Panc1 (cell line): ENCODE results near the gene PTPRE. TPM values are rescaled to one million over a fixed set of nuclear protein-coding genes. Genes with fewer than 3 reads are reported as not detected.

ENCODE experiments used
- ATAC-seq: fragments of 200-7000 bp; cut with Tn5 transposase; 2 replicates; pipeline ENCODE4 v1.9.1; 2020; ENCODE audit warnings: mild to moderate bottlenecking, moderate library complexity
- BruUV-seq: library from RNA; stranded (reverse); fragments of 400-500 nt; replicated peaks from 2 replicates; lab custom pipeline; 2021; lab: Mats Ljungman, UMichigan
- CTCF ChIA-PET: fragments of 300-600 bp; sonication (Branson Sonifier 250); formaldehyde crosslinking; loops from one replicate; lab custom pipeline; 2022; ENCODE audit warnings: antibody characterized with exemption; lab: Charles Lee
- POLR2A ChIA-PET: fragments of 300-600 bp; sonication (Branson Sonifier 250); formaldehyde crosslinking; loops from one replicate; lab custom pipeline; 2022; ENCODE audit warnings: antibody characterized with exemption; lab: Charles Lee
- DNase-seq: peaks from one replicate; pipeline ENCODE4 v3.0.0-alpha.2; 2010; ENCODE audit warnings: low read depth, low spot score
- H3K27ac ChIP-seq: 2 replicates; pipeline ENCODE4 v1.5.1; 2011; ENCODE audit warnings: mild to moderate bottlenecking, low read length, inconsistent platforms
- H3K27me3 ChIP-seq: fragments of 200-500 bp; sonication (Bioruptor generic); 2 replicates; pipeline ENCODE4 v1.6.0; 2014; ENCODE audit warnings: low read length, inconsistent platforms; ENCODE audit not compliant: control insufficient read depth, insufficient read depth
- H3K36me3 ChIP-seq: fragments of 200-500 bp; sonication (Bioruptor generic); 2 replicates; pipeline ENCODE4 v1.5.1; 2014; ENCODE audit warnings: inconsistent platforms, mild to moderate bottlenecking, low read length, moderate library complexity; ENCODE audit not compliant: control insufficient read depth, insufficient read depth
- H3K4me1 ChIP-seq: 2 replicates; pipeline ENCODE4 v1.5.1; 2011; ENCODE audit warnings: inconsistent platforms, mild to moderate bottlenecking, low read length, moderate library complexity; ENCODE audit not compliant: control insufficient read depth, insufficient read depth
- H3K4me3 ChIP-seq, 2 experiments: 2 replicates each; pipeline ENCODE4 v1.5.1; 2011 to 2012; ENCODE audit warnings: low read depth in 2 of 2, low read length in 2 of 2, mild to moderate bottlenecking in 2 of 2, inconsistent platforms in 1 of 2, moderate library complexity in 1 of 2
- H3K9me3 ChIP-seq: fragments of 200-500 bp; sonication (Bioruptor generic); 2 replicates; pipeline ENCODE4 v1.5.1; 2014; ENCODE audit warnings: low read depth, mild to moderate bottlenecking, inconsistent platforms, low read length, moderate library complexity; ENCODE audit not compliant: control insufficient read depth, insufficient read depth
- CTCF ChIP-seq: fragments of 450-650 bp; IDR thresholded peaks from 2 replicates; pipeline ENCODE4 v1.5.1; 2017; ENCODE audit warnings: mild to moderate bottlenecking
- POLR2AphosphoS5 ChIP-seq: IDR thresholded peaks from 2 replicates; pipeline ENCODE4 v1.6.1; 2012; ENCODE audit warnings: mild to moderate bottlenecking, low read depth, low read length, moderate library complexity
- SIN3A ChIP-seq: IDR thresholded peaks from 2 replicates; pipeline ENCODE4 v1.6.1; 2012; ENCODE audit warnings: low read depth, mild to moderate bottlenecking, low read length, moderate library complexity, borderline replicate concordance; ENCODE audit not compliant: insufficient read depth
- TCF7L2 ChIP-seq: IDR thresholded peaks from 2 replicates; pipeline ENCODE4 v1.6.1; 2011; ENCODE audit warnings: mild to moderate bottlenecking, low read depth, low read length, inconsistent platforms
- in situ Hi-C: cut with HindIII; loops from 2 replicates; pipeline ENCODE4 v1.10.0; 2016; ENCODE audit warnings: low sequenced_read_pairs, low pct_unique_long_range_greater_than_20kb
- intact Hi-C: fragments of 100-400 bp; cut with micrococcal nuclease; formaldehyde crosslinking; loops from one replicate; pipeline ENCODE4 v1.10.0; 2022; ENCODE audit not compliant: unreplicated experiment
- total RNA-seq: library from RNA; stranded (reverse); gene quantifications from one replicate; pipeline ENCODE4 v1.2.1, GENCODE V29; 2021; ENCODE audit not compliant: unreplicated experiment
- TF ChIP-seq, protein P1 (sequence below), 2 experiments: IDR thresholded peaks; 2 replicates each; pipeline ENCODE4 v1.6.1; 2011 to 2012; ENCODE audit warnings: low read depth in 2 of 2, control low read depth in 1 of 2, low read length in 1 of 2, mild to moderate bottlenecking in 1 of 2, moderate library complexity in 1 of 2; ENCODE audit not compliant: insufficient read depth in 1 of 2

PTPRE gene
- total RNA-seq, 1 experiment from 2014 or later = 0.44 TPM

DNA sequence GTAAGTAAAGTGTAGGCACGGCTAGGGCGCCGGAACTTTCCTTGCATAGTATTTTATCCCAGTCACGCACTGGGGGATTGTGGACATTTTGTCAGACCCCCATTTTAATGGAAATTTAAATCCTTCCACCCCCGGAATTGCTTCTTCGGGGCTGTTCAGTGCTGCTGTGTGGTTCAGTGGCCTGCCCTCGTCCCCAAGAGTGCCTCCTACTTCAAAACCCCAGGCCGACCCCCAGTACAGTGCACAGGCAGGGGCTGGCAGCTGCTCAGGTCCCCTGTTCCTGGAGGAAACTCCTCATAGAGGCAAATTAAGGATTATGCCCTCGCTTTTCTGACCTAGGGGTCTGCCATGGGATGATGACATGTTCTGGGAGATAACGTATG, 94.5 kb downstream of the PTPRE start:
- no peaks in the 10 kb centered on the region for H3K9me3 ChIP-seq
- no peaks in the 10 kb centered on the region for H3K36me3 ChIP-seq
- ATAC-seq (no peak), DNase-seq (no peak)
- no TSS peak for BruUV-seq
- no peak overlapping the region for H3K27ac ChIP-seq
- H3K4me1 ChIP-seq = no peaks in the 10 kb centered on the region
- CTCF ChIA-PET = interaction anchor here (1.0 kb wide), 1 partner anchor 18 kb away, joined by 3 read pairs; no protein-coding TSS in a partner anchor
- TF ChIP-seq TCF7L2 (no peak), SIN3A (no peak), CTCF (no peak), POLR2AphosphoS5 (no peak)
- TF ChIP-seq, protein P1, sequence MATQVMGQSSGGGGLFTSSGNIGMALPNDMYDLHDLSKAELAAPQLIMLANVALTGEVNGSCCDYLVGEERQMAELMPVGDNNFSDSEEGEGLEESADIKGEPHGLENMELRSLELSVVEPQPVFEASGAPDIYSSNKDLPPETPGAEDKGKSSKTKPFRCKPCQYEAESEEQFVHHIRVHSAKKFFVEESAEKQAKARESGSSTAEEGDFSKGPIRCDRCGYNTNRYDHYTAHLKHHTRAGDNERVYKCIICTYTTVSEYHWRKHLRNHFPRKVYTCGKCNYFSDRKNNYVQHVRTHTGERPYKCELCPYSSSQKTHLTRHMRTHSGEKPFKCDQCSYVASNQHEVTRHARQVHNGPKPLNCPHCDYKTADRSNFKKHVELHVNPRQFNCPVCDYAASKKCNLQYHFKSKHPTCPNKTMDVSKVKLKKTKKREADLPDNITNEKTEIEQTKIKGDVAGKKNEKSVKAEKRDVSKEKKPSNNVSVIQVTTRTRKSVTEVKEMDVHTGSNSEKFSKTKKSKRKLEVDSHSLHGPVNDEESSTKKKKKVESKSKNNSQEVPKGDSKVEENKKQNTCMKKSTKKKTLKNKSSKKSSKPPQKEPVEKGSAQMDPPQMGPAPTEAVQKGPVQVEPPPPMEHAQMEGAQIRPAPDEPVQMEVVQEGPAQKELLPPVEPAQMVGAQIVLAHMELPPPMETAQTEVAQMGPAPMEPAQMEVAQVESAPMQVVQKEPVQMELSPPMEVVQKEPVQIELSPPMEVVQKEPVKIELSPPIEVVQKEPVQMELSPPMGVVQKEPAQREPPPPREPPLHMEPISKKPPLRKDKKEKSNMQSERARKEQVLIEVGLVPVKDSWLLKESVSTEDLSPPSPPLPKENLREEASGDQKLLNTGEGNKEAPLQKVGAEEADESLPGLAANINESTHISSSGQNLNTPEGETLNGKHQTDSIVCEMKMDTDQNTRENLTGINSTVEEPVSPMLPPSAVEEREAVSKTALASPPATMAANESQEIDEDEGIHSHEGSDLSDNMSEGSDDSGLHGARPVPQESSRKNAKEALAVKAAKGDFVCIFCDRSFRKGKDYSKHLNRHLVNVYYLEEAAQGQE (IDR thresholded peaks at IDR 0.05; ENCODE audit: insufficient read depth in 1 of 2, low read depth in 2 of 2, low read length in 1 of 2) = no peak
- intact Hi-C loops (no loop called here), in situ Hi-C loops (no loop called here)
- POLR2A ChIA-PET = no interaction called here
- no peak overlapping the region for H3K4me3 ChIP-seq
- H3K27me3 ChIP-seq = peaks cover 21% of the 10 kb centered on the region

DNA sequence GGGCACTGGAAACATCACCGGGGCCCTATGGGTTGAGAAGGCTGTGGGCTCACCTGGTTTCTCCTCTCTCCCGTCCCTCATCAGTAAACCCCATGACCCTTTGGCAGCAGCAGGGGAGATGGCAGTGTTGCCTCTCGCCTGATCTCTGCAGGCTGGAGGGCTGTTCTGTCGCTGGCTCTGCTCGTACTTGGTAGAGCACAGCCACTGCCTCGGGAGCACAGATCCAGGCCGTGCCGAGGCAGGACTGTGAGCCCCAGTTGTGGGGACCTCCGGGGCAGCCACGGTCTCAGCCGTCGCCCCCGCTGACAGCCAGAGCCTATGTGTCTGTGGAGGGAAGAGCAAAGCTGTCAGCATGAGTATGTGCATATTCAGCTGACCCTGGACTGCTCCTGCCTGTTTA, 94.9 kb downstream of the PTPRE start:
- TF ChIP-seq CTCF (no peak), POLR2AphosphoS5 (no peak)
- TF ChIP-seq, protein P1 (IDR thresholded peaks at IDR 0.05; ENCODE audit: insufficient read depth in 1 of 2, low read depth in 2 of 2, low read length in 1 of 2) = no peak
- Histone ChIP-seq H3K27me3 (peaks cover 20% of the 10 kb centered on the region), H3K4me1 (no peaks in the 10 kb centered on the region), H3K4me3 (no peak overlapping the region), H3K36me3 (no peaks in the 10 kb centered on the region), H3K9me3 (no peaks in the 10 kb centered on the region), H3K27ac (no peak overlapping the region)
- ChIA-PET CTCF (interaction anchor here (1.0 kb wide), 1 partner anchor 17 kb away, joined by 3 read pairs; no protein-coding TSS in a partner anchor), POLR2A (no interaction called here)
- intact Hi-C loops = no loop called here
- no peak for DNase-seq
- in situ Hi-C loops = no loop called here
- BruUV-seq = no TSS peak
- no peak for ATAC-seq
